Measurements from ENCODE around the gene CAPZB.

- TF ChIP-seq CTCF (IDR thresholded peaks at IDR 0.05) (no peak), POLR2A (IDR thresholded peaks at IDR 0.05) (no peak)
Observed at GRCh38 chr1:19384113-19384512, 101.2 kb downstream of the CAPZB start.
